HEK293 (cell line): Measurements from ENCODE around the gene SH2B2.

Source experiments
- CTCF ChIP-seq: fragments of 450-650 bp; formaldehyde crosslinking; IDR thresholded peaks from 2 replicates; pipeline ENCODE4 v1.5.1; 2016; ENCODE audit warnings: missing biosample characterization, missing genetic modification characterization
- SP3 ChIP-seq: fragments of 450-650 bp; formaldehyde crosslinking; IDR thresholded peaks from 2 replicates; pipeline ENCODE4 v1.5.1; 2016; ENCODE audit warnings: missing biosample characterization, missing genetic modification characterization
- SP7 ChIP-seq: fragments of 450-650 bp; formaldehyde crosslinking; IDR thresholded peaks from 2 replicates; pipeline ENCODE4 v1.5.1; 2016; ENCODE audit warnings: missing biosample characterization, missing genetic modification characterization
- ZBTB17 ChIP-seq: fragments of 450-650 bp; formaldehyde crosslinking; IDR thresholded peaks from 2 replicates; pipeline ENCODE4 v1.5.1; 2016; ENCODE audit warnings: missing biosample characterization, missing genetic modification characterization
- ZBTB21 ChIP-seq: fragments of 450-650 bp; formaldehyde crosslinking; IDR thresholded peaks from 2 replicates; pipeline ENCODE4 v1.5.1; 2017; ENCODE audit warnings: missing biosample characterization, missing genetic modification characterization
- ZBTB49 ChIP-seq: fragments of 450-650 bp; formaldehyde crosslinking; IDR thresholded peaks from 2 replicates; pipeline ENCODE4 v1.5.1; 2016; ENCODE audit warnings: missing biosample characterization, missing genetic modification characterization, low read depth
- ZNF121 ChIP-seq: fragments of 450-650 bp; formaldehyde crosslinking; IDR thresholded peaks from 2 replicates; pipeline ENCODE4 v1.5.1; 2016; ENCODE audit warnings: missing biosample characterization, missing genetic modification characterization
- ZNF18 ChIP-seq: fragments of 450-650 bp; formaldehyde crosslinking; IDR thresholded peaks from 2 replicates; pipeline ENCODE4 v1.5.1; 2016; ENCODE audit warnings: missing biosample characterization, missing genetic modification characterization
- ZNF544 ChIP-seq: fragments of 450-650 bp; formaldehyde crosslinking; IDR thresholded peaks from 2 replicates; pipeline ENCODE4 v1.5.0; 2017; ENCODE audit warnings: missing biosample characterization, missing genetic modification characterization

GRCh38 chr7:102320601-102321350 is 34.1 kb downstream of the SH2B2 start:
- TF ChIP-seq CTCF (no peak), ZNF121 (tag by site-specific recombination) (no peak), ZNF544 (tag by site-specific recombination) (no peak), SP3 (no peak), ZBTB17 (no peak), ZBTB49 (tag by site-specific recombination) (no peak), SP7 (tag by site-specific recombination) (no peak), ZBTB21 (tag by site-specific recombination) (no peak), ZNF18 (tag by site-specific recombination) (no peak)
